Activated CD8-positive, alpha-beta memory T cell treated with anti-CD3 and anti-CD28 coated beads for 48 hours (primary cell): ENCODE results near the gene CSF2RB.
"Not testable (repeated sequence)": the region's sequence is repeated elsewhere in the genome, so short reads cannot be mapped to it uniquely, and the experiment has no call there.

ENCODE experiments used
- DNase-seq, 3 experiments: peaks; one replicate each; pipeline ENCODE4 v3.0.0-alpha.2; 2020; ENCODE audit warnings: low read depth in 2 of 3, low spot score in 2 of 3

CSF2RB gene

GRCh38 chr22:36963302-36963701, 49.9 kb downstream of the CSF2RB start:
- no peak for DNase-seq

GRCh38 chr22:36964106-36964505, 50.7 kb downstream of the CSF2RB start:
- no peak for DNase-seq

GRCh38 chr22:36965696-36966095, 52.3 kb downstream of the CSF2RB start:
- DNase-seq, result no peak

- DNase-seq, result no peak
Observed at GRCh38 chr22:36966851-36967540, 53.6 kb downstream of the CSF2RB start.

- DNase-seq, result no peak
Observed at GRCh38 chr22:36968249-36968964, 55.0 kb downstream of the CSF2RB start.

- no peak for DNase-seq
Observed at GRCh38 chr22:36971341-36972125, 58.1 kb downstream of the CSF2RB start.

- DNase-seq, result no peak
Observed at GRCh38 chr22:36976606-36977005, 63.2 kb downstream of the CSF2RB start.

- DNase-seq, result peak; percentile 40 to 77 (median 65)
Observed at GRCh38 chr22:36977401-36977861, 64.0 kb downstream of the CSF2RB start.

GRCh38 chr22:36977947-36978660, 64.7 kb downstream of the CSF2RB start:
- peak; percentile 73 to 81 (median 74) for DNase-seq

- DNase-seq, result no peak
Observed at GRCh38 chr22:36979016-36979910, 65.8 kb downstream of the CSF2RB start.

GRCh38 chr22:36981247-36981775, 67.9 kb downstream of the CSF2RB start:
- DNase-seq, result no peak

GRCh38 chr22:36982136-36982535, 68.7 kb downstream of the CSF2RB start:
- DNase-seq, result no peak

GRCh38 chr22:36985211-36985889, 71.9 kb downstream of the CSF2RB start:
- DNase-seq, result no peak

- DNase-seq, result peak in 2 of 3 experiments; percentile 17 to 55
Observed at GRCh38 chr22:36986242-36986821, 72.9 kb downstream of the CSF2RB start.

- DNase-seq, result no peak
Observed at GRCh38 chr22:36988075-36988832, 74.8 kb downstream of the CSF2RB start.

GRCh38 chr22:36989012-36989411, 75.6 kb downstream of the CSF2RB start:
- DNase-seq, result not testable (repeated sequence)
